Mammary epithelial cell (primary cell): ENCODE results near the gene FHOD1.

ENCODE experiments used
- CTCF ChIP-seq, 2 donors: IDR thresholded peaks in 1 of 2; conservative IDR thresholded peaks in 1 of 2; 2 replicates each; pipeline ENCODE4 v1.5.1; 2011 to 2012; ENCODE audit warnings: inconsistent platforms in 2 of 2, low read length in 2 of 2, mild to moderate bottlenecking in 2 of 2, control low read depth in 1 of 2, low read depth in 1 of 2; ENCODE audit not compliant: insufficient read depth in 1 of 2; ENCODE audit errors: extremely low read depth in 1 of 2
- EZH2 ChIP-seq: IDR thresholded peaks from 2 replicates; pipeline ENCODE4 v1.6.1; 2012; ENCODE audit warnings: low read length, inconsistent platforms, borderline replicate concordance

GRCh38 chr16:67213197-67214019 lies 33.9 kb downstream of the FHOD1 start:
- no peak for TF ChIP-seq CTCF (conservative IDR thresholded peaks at IDR 0.05 in 1 of 2, IDR thresholded peaks at IDR 0.05 in 1 of 2; ENCODE audit: extremely low read depth in 1 of 2, insufficient read depth in 1 of 2, low read depth in 1 of 2, low read length in 2 of 2)
- TF ChIP-seq EZH2 = no peak
